GM20431 (cell line): ENCODE results near the gene ATP2A1.

ENCODE experiments used
- in situ Hi-C: fragments of 300-500 bp; cut with MseI, MboI; formaldehyde crosslinking; loops from one replicate; pipeline ENCODE4 v1.15.0; 2020; ENCODE audit warnings: low sequenced_read_pairs; ENCODE audit not compliant: unreplicated experiment

The ATP2A1 gene

GRCh38 chr16:28878083-28878926, at the start of gene ATP2A1:
Gene ATP2A1, plus strand, starts transcription at chr16:28878488. Its CDS starts 184 bp downstream, at chr16:28878672.
- in situ Hi-C loops: loop anchor here (10.0 kb wide), 1 partner anchor 46 kb away; the partner anchor contains the start of gene RABEP2

DNA sequence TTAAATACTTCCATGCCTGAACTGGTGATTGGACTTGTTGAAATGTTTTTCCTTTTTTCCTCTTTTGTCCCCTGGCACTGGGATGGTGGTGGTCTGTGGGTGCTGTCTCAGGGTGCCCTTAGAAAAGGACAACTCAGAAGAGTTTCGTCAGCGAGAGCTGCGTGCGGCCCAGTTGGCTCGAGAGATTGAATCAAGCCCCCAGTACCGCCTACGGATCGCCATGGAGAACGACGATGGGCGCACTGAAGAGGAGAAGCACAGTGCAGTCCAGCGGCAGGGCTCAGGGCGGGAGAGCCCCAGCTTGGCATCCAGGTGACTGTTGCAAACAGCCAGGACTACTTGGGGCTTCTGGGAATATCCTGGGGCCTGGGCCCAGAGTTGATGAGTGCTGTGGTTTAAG, 48.5 kb upstream of the ATP2A1 start:
- in situ Hi-C loops: no loop called here

DNA sequence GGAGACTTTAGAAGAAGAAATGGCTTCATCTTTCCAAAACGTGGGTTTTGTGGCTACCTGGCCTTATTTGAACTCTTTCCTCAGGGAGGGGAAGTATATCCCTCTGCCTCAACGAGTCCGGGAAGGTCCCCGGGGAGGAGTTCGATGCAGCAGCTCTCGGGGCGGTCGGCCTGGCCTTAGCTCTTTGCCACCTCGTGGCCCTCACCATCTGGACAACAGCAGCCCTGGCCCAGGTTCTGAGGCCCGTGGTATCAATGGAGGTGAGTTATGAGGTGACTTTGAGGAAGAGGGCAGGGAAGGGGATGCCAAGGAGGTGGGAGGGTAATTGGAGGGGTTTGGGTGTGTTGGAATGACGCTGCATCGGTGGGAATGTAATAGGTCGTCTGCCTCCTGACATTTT, 47.8 kb upstream of the ATP2A1 start:
- in situ Hi-C loops: no loop called here

GRCh38 chr16:28834349-28834748, 43.9 kb upstream of the ATP2A1 start:
- in situ Hi-C loops: no loop called here

GRCh38 chr16:28834873-28835863, 43.1 kb upstream of the ATP2A1 start:
- in situ Hi-C loops: no loop called here

DNA sequence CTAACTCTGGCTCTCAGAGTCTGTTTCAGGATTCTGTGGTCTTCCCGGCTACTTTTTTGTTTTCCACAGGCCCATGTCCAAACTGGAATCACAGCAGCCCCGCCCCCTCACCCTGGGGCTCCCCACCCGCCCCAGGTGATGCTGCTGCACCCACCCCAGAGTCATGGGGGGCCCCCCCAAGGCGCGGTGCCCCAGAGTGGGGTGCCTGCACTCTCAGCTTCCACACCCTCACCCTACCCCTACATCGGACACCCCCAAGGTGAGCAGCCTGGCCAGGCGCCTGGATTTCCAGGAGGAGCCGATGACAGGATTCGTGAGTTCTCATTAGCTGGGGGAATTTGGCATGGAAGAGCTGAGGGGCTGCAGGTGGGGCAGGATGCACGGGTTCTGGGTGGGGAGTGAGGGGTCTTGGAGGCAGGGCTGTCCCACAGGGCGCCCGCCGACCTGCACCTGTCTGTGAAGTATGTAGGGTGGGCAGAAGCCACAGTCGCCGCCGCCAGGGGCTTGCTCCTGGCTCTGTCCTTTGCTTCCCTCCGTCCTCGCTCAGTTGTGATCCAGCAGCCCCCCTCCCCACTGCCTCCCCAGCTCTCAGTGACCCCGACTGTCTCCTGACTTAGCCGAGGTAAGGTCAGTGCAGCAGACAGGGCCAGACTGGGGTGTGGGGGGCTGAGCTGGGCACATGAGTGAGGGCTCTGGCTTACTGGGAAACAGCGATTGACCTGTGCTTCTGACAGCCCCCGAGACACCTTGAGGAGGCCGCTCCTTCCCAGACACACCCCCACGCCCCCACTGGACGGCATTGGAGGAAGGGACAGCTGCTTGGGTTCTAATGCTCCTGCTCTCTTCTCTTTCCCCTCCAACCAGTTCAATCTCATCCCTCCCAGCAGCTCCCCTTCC, 42.2 kb upstream of the ATP2A1 start:
- in situ Hi-C loops: no loop called here

DNA sequence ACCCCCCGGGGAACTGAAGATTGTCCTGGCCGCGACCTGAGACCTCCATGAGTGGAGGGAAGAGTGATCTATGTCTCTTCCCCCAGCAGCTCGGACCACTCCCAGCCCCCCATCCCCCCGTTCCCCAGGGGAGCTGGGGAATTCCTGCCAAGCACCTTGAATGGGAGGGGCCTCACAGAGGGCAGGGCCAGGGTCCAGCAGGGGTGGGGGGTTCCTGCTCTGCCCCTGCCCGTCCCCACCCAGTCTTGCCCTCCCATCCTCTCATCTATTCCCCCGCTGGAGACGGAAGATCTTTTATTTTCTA, 41.6 kb upstream of the ATP2A1 start:
- in situ Hi-C loops: no loop called here

- in situ Hi-C loops: no loop called here
These were observed 40.4 kb upstream of the ATP2A1 start for GRCh38 chr16:28837672-28838557.

GRCh38 chr16:28838558-28838918, 39.8 kb upstream of the ATP2A1 start:
- in situ Hi-C loops: no loop called here

DNA sequence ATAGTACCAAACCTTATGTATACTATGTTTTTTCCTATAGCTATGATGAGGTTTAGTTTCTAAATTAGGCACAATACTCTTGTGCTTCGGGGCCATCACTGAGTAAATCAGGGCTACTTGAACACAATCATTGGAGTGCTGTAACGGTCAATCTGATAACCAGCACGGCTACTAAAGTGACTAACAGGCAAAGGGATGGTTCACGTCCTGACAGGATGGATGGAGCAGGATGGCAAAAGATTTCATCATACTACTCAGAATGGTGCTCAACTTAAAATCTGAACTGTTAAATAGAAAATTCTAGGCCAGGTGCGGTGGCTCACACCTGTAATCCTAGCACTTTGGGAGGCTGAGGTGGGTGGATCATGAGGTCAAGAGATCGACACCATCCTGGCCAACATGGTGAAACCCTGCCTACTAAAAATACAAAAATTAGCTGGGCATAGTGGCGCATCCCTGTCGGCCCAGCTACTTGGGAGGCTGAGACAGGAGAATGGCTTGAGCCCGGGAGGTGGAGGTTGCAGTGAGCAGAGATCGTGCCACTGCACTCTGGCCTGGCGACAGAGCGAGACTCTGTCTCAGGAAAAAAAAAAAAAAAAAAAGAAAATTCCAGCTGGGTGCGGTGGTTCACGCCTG, 39.2 kb upstream of the ATP2A1 start:
- in situ Hi-C loops: no loop called here

- in situ Hi-C loops: no loop called here
These were observed 38.4 kb upstream of the ATP2A1 start for GRCh38 chr16:28839899-28840298.

GRCh38 chr16:28842696-28843095, 35.6 kb upstream of the ATP2A1 start:
- in situ Hi-C loops: no loop called here

- in situ Hi-C loops: no loop called here
These were observed 34.5 kb upstream of the ATP2A1 start for GRCh38 chr16:28843766-28844165.

GRCh38 chr16:28844226-28844885, 33.9 kb upstream of the ATP2A1 start:
- in situ Hi-C loops: no loop called here

GRCh38 chr16:28845293-28845692, 33.0 kb upstream of the ATP2A1 start:
- in situ Hi-C loops: no loop called here

- in situ Hi-C loops: no loop called here
These were observed 32.6 kb upstream of the ATP2A1 start for GRCh38 chr16:28845761-28846079.

DNA sequence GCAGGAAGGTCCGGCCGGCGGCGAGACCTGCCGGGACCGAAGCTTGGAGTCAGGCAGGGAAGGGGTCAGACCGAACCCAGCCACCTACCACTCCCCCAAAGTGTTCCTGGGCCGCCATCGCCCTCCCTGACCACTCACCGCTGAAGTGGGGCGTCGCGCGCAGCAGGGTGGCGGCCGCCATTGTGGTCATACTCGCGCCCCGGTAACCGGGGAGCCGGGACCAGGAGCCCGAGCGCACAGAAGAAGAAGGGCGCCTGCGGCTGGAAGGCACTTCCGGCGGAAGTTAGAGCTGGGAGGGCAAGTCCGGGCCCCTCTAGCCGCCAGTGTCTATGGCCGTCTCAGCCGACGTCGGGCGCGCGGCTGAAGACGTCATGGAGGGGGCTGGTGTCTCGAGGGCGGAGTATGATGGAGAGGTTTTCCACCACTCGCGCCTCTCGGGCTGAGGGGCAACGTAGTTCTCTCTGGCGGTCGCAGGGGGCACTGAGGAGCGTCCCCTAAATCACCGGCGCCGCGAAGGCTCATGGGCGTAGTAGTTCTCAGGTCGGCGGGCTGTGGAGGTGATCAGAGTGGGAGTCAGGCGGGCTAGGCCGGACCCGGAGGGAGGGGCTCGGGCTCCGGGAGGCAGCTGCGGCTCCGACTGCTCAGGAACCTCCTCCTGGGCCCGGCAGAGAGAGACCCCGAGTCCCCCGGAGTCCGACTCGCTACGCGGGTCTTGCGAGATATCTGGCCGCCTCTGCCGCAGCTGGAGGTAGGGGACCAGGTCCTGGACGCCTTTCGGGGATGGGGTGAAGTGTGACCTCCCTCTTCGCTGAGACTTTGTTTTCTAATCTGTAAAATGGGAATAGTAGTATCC, 32.0 kb upstream of the ATP2A1 start, which contains the start of gene TUFM:
TSS of gene TUFM (minus strand) at position 269 of the 853 bp plus-strand sequence. CDS start at position 190, 79 bp downstream.
- in situ Hi-C loops: no loop called here
